ENCODE measurements around the gene USP37. TPM values are rescaled to one million over a fixed set of nuclear protein-coding genes. Genes with fewer than 3 reads are reported as not detected.

USP37 gene
- total RNA-seq, 1 donor from 2014 or later: 6.9 TPM

- DNase-seq (ENCODE audit: extremely low read depth, low read depth, low spot score): no peak
Observed at GRCh38 chr2:218404351-218405085, 163.6 kb downstream of the USP37 start.

- DNase-seq (ENCODE audit: extremely low read depth, low read depth, low spot score): no peak
Observed at GRCh38 chr2:218403810-218404209, 164.3 kb downstream of the USP37 start.

- no peak for DNase-seq (ENCODE audit: extremely low read depth, low read depth, low spot score)
Observed at GRCh38 chr2:218402911-218403411, 165.2 kb downstream of the USP37 start.

- no peak for DNase-seq (ENCODE audit: extremely low read depth, low read depth, low spot score)
Observed at GRCh38 chr2:218402491-218402901, 165.7 kb downstream of the USP37 start.

GRCh38 chr2:218401890-218402289 is 166.3 kb downstream of the USP37 start:
- DNase-seq (ENCODE audit: extremely low read depth, low read depth, low spot score): no peak

GRCh38 chr2:218400930-218401881 is 166.9 kb downstream of the USP37 start:
- DNase-seq (ENCODE audit: extremely low read depth, low read depth, low spot score): no peak

Other genes with a start within 250 kb of the USP37 start
- not detected in 2 replicates for gene CATIP, start 211.5 kb downstream of the USP37 start, total RNA-seq
- gene SLC11A1, start 186.1 kb downstream of the USP37 start, total RNA-seq: 0.05 TPM in 1 of 2 replicates, not detected in the other
- gene CTDSP1, start 168.5 kb downstream of the USP37 start, total RNA-seq: 58.7 and 72.6 TPM in 2 replicates
- not detected in 2 replicates for gene VIL1, start 149.2 kb downstream of the USP37 start, total RNA-seq
- gene CNOT9, start 488 bp upstream of the USP37 start, total RNA-seq: 50.9 and 72.8 TPM in 2 replicates
- 0.05 and 0.93 TPM in 2 replicates for gene PLCD4, start 39.5 kb upstream of the USP37 start, total RNA-seq
- 22.4 and 28.7 TPM in 2 replicates for gene ZNF142, start 91.3 kb upstream of the USP37 start, total RNA-seq
- 30.9 and 37.6 TPM in 2 replicates for gene BCS1L, start 91.3 kb upstream of the USP37 start, total RNA-seq
- gene RNF25, start 103.7 kb upstream of the USP37 start, total RNA-seq: 24.0 and 25.9 TPM in 2 replicates
- 26.3 and 27.6 TPM in 2 replicates for gene STK36, start 103.7 kb upstream of the USP37 start, total RNA-seq
- 14.8 and 21.1 TPM in 2 replicates for gene TTLL4, start 142.5 kb upstream of the USP37 start, total RNA-seq
- gene CYP27A1, start 213.8 kb upstream of the USP37 start, total RNA-seq: 15.8 and 24.0 TPM in 2 replicates

All from glomerular endothelial cell (primary cell).